ENCODE measurements around the gene KLHDC10.
A peak's percentile ranks its signal among the peaks of the same experiment; 100 is the strongest.
"Not testable (repeated sequence)": the region's sequence is repeated elsewhere in the genome, so short reads cannot be mapped to it uniquely, and the experiment has no call there.

The KLHDC10 gene

GRCh38 chr7:130069978-130070860, at the start of gene KLHDC10:
Gene KLHDC10, plus strand, starts transcription at chr7:130070534. Its CDS starts 110 bp downstream, at chr7:130070644.
- peak; percentile 93 to 98 for DNase-seq

- DNase-seq: no peak
Observed at GRCh38 chr7:130021105-130021834, 49.1 kb upstream of the KLHDC10 start.

- no peak for DNase-seq
Observed at GRCh38 chr7:130022115-130022514, 48.2 kb upstream of the KLHDC10 start.

GRCh38 chr7:130022623-130023175, 47.6 kb upstream of the KLHDC10 start:
- DNase-seq: no peak

GRCh38 chr7:130024390-130024789, 45.9 kb upstream of the KLHDC10 start:
- no peak for DNase-seq

- DNase-seq: no peak
Observed at GRCh38 chr7:130032698-130033097, 37.6 kb upstream of the KLHDC10 start.

- peak in 1 of 2 experiments; percentile 24 for DNase-seq
Observed at GRCh38 chr7:130037703-130038102, 32.6 kb upstream of the KLHDC10 start.

GRCh38 chr7:130040576-130040975, 29.8 kb upstream of the KLHDC10 start:
- DNase-seq: no peak

- no peak for DNase-seq
Observed at GRCh38 chr7:130047831-130048230, 22.5 kb upstream of the KLHDC10 start.

- DNase-seq: no peak
Observed at GRCh38 chr7:130048906-130049305, 21.4 kb upstream of the KLHDC10 start.

- not testable (repeated sequence) for DNase-seq
Observed at GRCh38 chr7:130052250-130052649, 18.1 kb upstream of the KLHDC10 start.

GRCh38 chr7:130055198-130055597, 15.1 kb upstream of the KLHDC10 start:
- DNase-seq: not testable (repeated sequence)

GRCh38 chr7:130062246-130062645, 8.1 kb upstream of the KLHDC10 start:
- DNase-seq: no peak

- peak; percentile 8 to 64 for DNase-seq
Observed at GRCh38 chr7:130063036-130063435, 7.3 kb upstream of the KLHDC10 start.

GRCh38 chr7:130064580-130064926, 5.8 kb upstream of the KLHDC10 start:
- not testable (repeated sequence) for DNase-seq

- DNase-seq: no peak
Observed at GRCh38 chr7:130065500-130066152, 4.7 kb upstream of the KLHDC10 start.

- DNase-seq: no peak
Observed at GRCh38 chr7:130069179-130069977, 956 bp upstream of the KLHDC10 start.

- DNase-seq: no peak
Observed at GRCh38 chr7:130070861-130071622, 708 bp downstream of the KLHDC10 start.

GRCh38 chr7:130071701-130072622, 1.6 kb downstream of the KLHDC10 start:
- DNase-seq: peak; percentile 66 to 81

GRCh38 chr7:130079846-130080394, 9.6 kb downstream of the KLHDC10 start:
- DNase-seq: no peak

Measured in SW 1271 (cell line).